ENCODE measurements around the gene AMDHD1. TPM values are rescaled to one million over a fixed set of nuclear protein-coding genes. Genes with fewer than 3 reads are reported as not detected.

Gene AMDHD1
- polyA plus RNA-seq, 1 donor (not counting 4 experiments of a cell fraction or from before 2014, with no cell fraction given): 0.68 TPM

DNA sequence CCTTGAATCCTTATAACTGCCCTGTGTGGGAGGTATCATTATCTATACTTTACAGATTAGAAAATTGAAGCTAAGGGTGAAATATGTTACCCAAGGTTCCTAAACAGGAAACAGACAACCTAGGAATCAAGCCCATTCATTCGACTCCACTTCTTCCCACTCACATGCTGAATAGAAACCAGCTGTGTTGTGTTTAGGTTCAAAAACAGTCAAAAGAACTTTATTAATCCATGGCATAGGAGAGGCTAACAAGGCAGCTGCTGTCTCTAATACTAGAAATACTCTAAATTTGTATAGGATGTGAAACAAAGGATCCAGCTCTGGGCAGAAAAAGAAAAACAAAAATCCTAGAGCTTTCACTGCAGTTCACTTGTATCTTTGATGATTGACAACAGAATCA lies 9.9 kb downstream of the AMDHD1 start:
- TF ChIP-seq EZH2 (IDR thresholded peaks at IDR 0.05; ENCODE audit: low read length) (no peak), CTCF (optimal IDR thresholded peaks at IDR 0.05 in 1 of 3, IDR thresholded peaks at IDR 0.05 in 1 of 3, conservative IDR thresholded peaks at IDR 0.05 in 1 of 3; ENCODE audit: extremely low read depth in 1 of 3, insufficient read depth in 2 of 3, low read length in 3 of 3) (no peak)
- no peaks in the 10 kb centered on the region for H4K20me1 ChIP-seq (ENCODE audit: control insufficient read depth, extremely low read depth, insufficient read depth, low read length)
- FAIRE-seq: no peak
- H3K27ac ChIP-seq (ENCODE audit: control insufficient read depth, insufficient read depth, low read length): no peak overlapping the region
- no peaks in the 10 kb centered on the region for H3K9me1 ChIP-seq (ENCODE audit: control insufficient read depth, extremely low read depth, insufficient read depth, low read length)
- H3K4me1 ChIP-seq (ENCODE audit: control insufficient read depth, extremely low read depth, insufficient read depth, low read length): no peaks in the 10 kb centered on the region
- H3K4me3 ChIP-seq (ENCODE audit: control insufficient read depth in 2 of 3, extremely low read depth in 1 of 3, insufficient read depth in 2 of 3, low read depth in 1 of 3, low read length in 3 of 3): no peak overlapping the region
- no peak overlapping the region for H2AFZ ChIP-seq (ENCODE audit: control insufficient read depth, low read length)
- H3K9me3 ChIP-seq (ENCODE audit: control insufficient read depth, low read depth, low read length): no peaks in the 10 kb centered on the region
- H3K79me2 ChIP-seq (ENCODE audit: control insufficient read depth, insufficient read depth, low read length): no peaks in the 10 kb centered on the region
- H3K27me3 ChIP-seq (ENCODE audit: control insufficient read depth, extremely low read depth, insufficient read depth, low read length): peaks cover 4% of the 10 kb centered on the region
- H3K9ac ChIP-seq (ENCODE audit: control insufficient read depth, extremely low read depth, insufficient read depth, low read length): no peak overlapping the region
- dilution Hi-C loops (cut with MboI; ENCODE audit: extremely low pct_ligation_motif_present, low sequenced_read_pairs): no loop called here
- H3K4me2 ChIP-seq (ENCODE audit: control insufficient read depth, extremely low read depth, insufficient read depth, low read depth, low read length): no peak overlapping the region
- no peak for DNase-seq (ENCODE audit: low read depth, low spot score)
- no peaks in the 10 kb centered on the region for H3K36me3 ChIP-seq (ENCODE audit: control insufficient read depth in 2 of 2, extremely low read depth in 1 of 2, insufficient read depth in 2 of 2, low read length in 2 of 2)

- Histone ChIP-seq H3K36me3 (ENCODE audit: control insufficient read depth in 2 of 2, extremely low read depth in 1 of 2, insufficient read depth in 2 of 2, low read length in 2 of 2) (no peaks in the 10 kb centered on the region), H3K4me3 (ENCODE audit: control insufficient read depth in 2 of 3, extremely low read depth in 1 of 3, insufficient read depth in 2 of 3, low read depth in 1 of 3, low read length in 3 of 3) (no peak overlapping the region), H3K27ac (ENCODE audit: control insufficient read depth, insufficient read depth, low read length) (no peak overlapping the region), H2AFZ (ENCODE audit: control insufficient read depth, low read length) (no peak overlapping the region), H3K4me1 (ENCODE audit: control insufficient read depth, extremely low read depth, insufficient read depth, low read length) (no peaks in the 10 kb centered on the region), H3K9ac (ENCODE audit: control insufficient read depth, extremely low read depth, insufficient read depth, low read length) (no peak overlapping the region), H4K20me1 (ENCODE audit: control insufficient read depth, extremely low read depth, insufficient read depth, low read length) (no peaks in the 10 kb centered on the region), H3K79me2 (ENCODE audit: control insufficient read depth, insufficient read depth, low read length) (no peaks in the 10 kb centered on the region), H3K9me3 (ENCODE audit: control insufficient read depth, low read depth, low read length) (no peaks in the 10 kb centered on the region), H3K4me2 (ENCODE audit: control insufficient read depth, extremely low read depth, insufficient read depth, low read depth, low read length) (no peak overlapping the region), H3K27me3 (ENCODE audit: control insufficient read depth, extremely low read depth, insufficient read depth, low read length) (peaks cover under 1% of the 10 kb centered on the region), H3K9me1 (ENCODE audit: control insufficient read depth, extremely low read depth, insufficient read depth, low read length) (no peaks in the 10 kb centered on the region)
- dilution Hi-C loops (cut with MboI; ENCODE audit: extremely low pct_ligation_motif_present, low sequenced_read_pairs): no loop called here
- DNase-seq (ENCODE audit: low read depth, low spot score): no peak
- FAIRE-seq: no peak
- no peak for TF ChIP-seq CTCF (optimal IDR thresholded peaks at IDR 0.05 in 1 of 3, IDR thresholded peaks at IDR 0.05 in 1 of 3, conservative IDR thresholded peaks at IDR 0.05 in 1 of 3; ENCODE audit: extremely low read depth in 1 of 3, insufficient read depth in 2 of 3, low read length in 3 of 3)
- no peak for TF ChIP-seq EZH2 (IDR thresholded peaks at IDR 0.05; ENCODE audit: low read length)
Measured at GRCh38 chr12:95955549-95956159, 12.5 kb downstream of the AMDHD1 start.

Measured in keratinocyte (primary cell).